Astrocyte (in vitro differentiated cells and primary cell): ENCODE results near the gene RASA1. TPM values are rescaled to one million over a fixed set of nuclear protein-coding genes. Genes with fewer than 3 reads are reported as not detected.
A peak's percentile ranks its signal among the peaks of the same experiment; 100 is the strongest.

Experiments used
- DNase-seq: peaks from one replicate; pipeline ENCODE4 v3.0.0-alpha.2; 2010; ENCODE audit warnings: low read depth
- FAIRE-seq: peaks from 2 replicates; lab custom pipeline; 2011; peaks lifted over from hg19 to GRCh38; lab: Jason Lieb, UNC
- H2AFZ ChIP-seq: 2 replicates; pipeline ENCODE4 v1.6.0; 2012; ENCODE audit warnings: low read depth, low read length, inconsistent platforms
- H3K27ac ChIP-seq: 2 replicates; pipeline ENCODE4 v1.5.1; 2011; ENCODE audit warnings: low read depth, low read length, inconsistent platforms
- H3K27me3 ChIP-seq: 2 replicates; pipeline ENCODE4 v1.6.0; 2011; ENCODE audit warnings: low read length, inconsistent platforms; ENCODE audit not compliant: insufficient read depth
- H3K36me3 ChIP-seq: 2 replicates; pipeline ENCODE4 v1.5.1; 2011; ENCODE audit warnings: low read length, inconsistent platforms; ENCODE audit not compliant: insufficient read depth
- H3K4me1 ChIP-seq: 2 replicates; pipeline ENCODE4 v1.5.1; 2011; ENCODE audit warnings: low read length, inconsistent platforms; ENCODE audit not compliant: insufficient read depth
- H3K4me2 ChIP-seq: 2 replicates; pipeline ENCODE4 v1.6.0; 2012; ENCODE audit warnings: low read length, inconsistent platforms
- H3K4me3 ChIP-seq: 2 replicates; pipeline ENCODE4 v1.5.1; 2011; ENCODE audit warnings: low read depth, mild to moderate bottlenecking, low read length, inconsistent platforms; ENCODE audit not compliant: insufficient read depth
- H3K79me2 ChIP-seq: 2 replicates; pipeline ENCODE4 v1.6.0; 2012; ENCODE audit warnings: mild to moderate bottlenecking, low read length, inconsistent platforms; ENCODE audit not compliant: insufficient read depth
- H3K9ac ChIP-seq: 2 replicates; pipeline ENCODE4 v1.6.0; 2012; ENCODE audit warnings: mild to moderate bottlenecking, low read length, inconsistent platforms
- H3K9me3 ChIP-seq: 2 replicates; pipeline ENCODE4 v1.5.1; 2012; ENCODE audit warnings: low read depth, mild to moderate bottlenecking, low read length, inconsistent platforms; ENCODE audit not compliant: insufficient read depth
- H4K20me1 ChIP-seq: 2 replicates; pipeline ENCODE4 v1.6.0; 2012; ENCODE audit warnings: low read length, inconsistent platforms; ENCODE audit not compliant: insufficient read depth
- H3K27ac Mint-ChIP-seq: one replicate; pipeline ENCODE4 v1.8.0; 2021; ENCODE audit warnings: mild to moderate bottlenecking, mixed read lengths; ENCODE audit not compliant: unreplicated experiment
- H3K27me3 Mint-ChIP-seq: one replicate; pipeline ENCODE4 v1.8.0; 2021; ENCODE audit warnings: low read depth, mixed read lengths; ENCODE audit not compliant: unreplicated experiment
- H3K36me3 Mint-ChIP-seq: one replicate; pipeline ENCODE4 v1.8.0; 2021; ENCODE audit warnings: low read depth, mixed read lengths; ENCODE audit not compliant: unreplicated experiment
- H3K4me1 Mint-ChIP-seq: one replicate; pipeline ENCODE4 v1.8.0; 2021; ENCODE audit warnings: low read depth, mixed read lengths; ENCODE audit not compliant: unreplicated experiment
- H3K4me3 Mint-ChIP-seq: one replicate; pipeline ENCODE4 v1.8.0; 2021; ENCODE audit warnings: mild to moderate bottlenecking, moderate library complexity, mixed read lengths; ENCODE audit not compliant: unreplicated experiment
- H3K9me3 Mint-ChIP-seq: one replicate; pipeline ENCODE4 v1.8.0; 2021; ENCODE audit warnings: mild to moderate bottlenecking, mixed read lengths; ENCODE audit not compliant: unreplicated experiment
- EZH2 ChIP-seq: IDR thresholded peaks from 2 replicates; pipeline ENCODE4 v1.6.1; 2012; ENCODE audit warnings: mild to moderate bottlenecking, low read length, inconsistent platforms; ENCODE audit not compliant: insufficient read depth
- total RNA-seq: library from RNA; stranded (reverse); gene quantifications from 2 replicates; pipeline ENCODE4 v1.2.1, GENCODE V29; 2021
- TF ChIP-seq, protein P1 (sequence below): IDR thresholded peaks from 2 replicates; pipeline ENCODE4 v1.5.1; 2011; ENCODE audit warnings: low read depth, mild to moderate bottlenecking, inconsistent platforms, low read length, moderate library complexity; ENCODE audit not compliant: insufficient read depth

The RASA1 gene
- total RNA-seq, 1 donor from 2014 or later: 62.8 TPM

DNA sequence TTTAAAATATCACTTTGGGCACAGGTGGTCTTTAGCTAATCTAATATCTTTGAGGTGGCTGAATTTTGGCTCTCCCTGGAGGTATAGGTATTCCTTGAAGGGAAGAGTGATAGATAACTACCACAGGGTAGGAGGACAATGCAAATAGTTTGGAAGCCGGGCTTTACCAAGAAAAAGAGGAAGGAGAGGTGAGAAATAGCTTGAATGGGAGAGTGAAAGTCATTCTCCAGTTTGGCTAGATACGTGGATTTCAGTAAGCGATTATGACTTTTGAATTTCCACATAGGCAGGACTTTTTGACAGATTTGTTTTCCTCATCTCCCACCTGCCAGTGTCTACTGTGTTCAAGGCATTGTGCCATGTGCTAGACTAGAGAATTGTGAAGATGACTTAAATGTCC lies 45.5 kb downstream of the RASA1 start:
- peaks cover 52% of the 10 kb centered on the region for H4K20me1 ChIP-seq
- H3K9me3 Mint-ChIP-seq: no peaks in the 10 kb centered on the region
- no peaks in the 10 kb centered on the region for H3K9me3 ChIP-seq
- H3K4me2 ChIP-seq: no peak overlapping the region
- H3K4me1 ChIP-seq: no peaks in the 10 kb centered on the region
- H3K27ac ChIP-seq: no peak overlapping the region
- peaks cover 99% of the 10 kb centered on the region for H3K79me2 ChIP-seq
- no peak overlapping the region for H3K4me3 Mint-ChIP-seq
- no peak for DNase-seq
- H3K27me3 ChIP-seq: no peaks in the 10 kb centered on the region
- peak; percentile 29 for FAIRE-seq
- H3K36me3 Mint-ChIP-seq: peaks cover 2% of the 10 kb centered on the region
- H3K4me3 ChIP-seq: no peak overlapping the region
- peaks cover 8% of the 10 kb centered on the region for H3K4me1 Mint-ChIP-seq
- no peak overlapping the region for H3K27ac Mint-ChIP-seq
- TF ChIP-seq, protein P1, sequence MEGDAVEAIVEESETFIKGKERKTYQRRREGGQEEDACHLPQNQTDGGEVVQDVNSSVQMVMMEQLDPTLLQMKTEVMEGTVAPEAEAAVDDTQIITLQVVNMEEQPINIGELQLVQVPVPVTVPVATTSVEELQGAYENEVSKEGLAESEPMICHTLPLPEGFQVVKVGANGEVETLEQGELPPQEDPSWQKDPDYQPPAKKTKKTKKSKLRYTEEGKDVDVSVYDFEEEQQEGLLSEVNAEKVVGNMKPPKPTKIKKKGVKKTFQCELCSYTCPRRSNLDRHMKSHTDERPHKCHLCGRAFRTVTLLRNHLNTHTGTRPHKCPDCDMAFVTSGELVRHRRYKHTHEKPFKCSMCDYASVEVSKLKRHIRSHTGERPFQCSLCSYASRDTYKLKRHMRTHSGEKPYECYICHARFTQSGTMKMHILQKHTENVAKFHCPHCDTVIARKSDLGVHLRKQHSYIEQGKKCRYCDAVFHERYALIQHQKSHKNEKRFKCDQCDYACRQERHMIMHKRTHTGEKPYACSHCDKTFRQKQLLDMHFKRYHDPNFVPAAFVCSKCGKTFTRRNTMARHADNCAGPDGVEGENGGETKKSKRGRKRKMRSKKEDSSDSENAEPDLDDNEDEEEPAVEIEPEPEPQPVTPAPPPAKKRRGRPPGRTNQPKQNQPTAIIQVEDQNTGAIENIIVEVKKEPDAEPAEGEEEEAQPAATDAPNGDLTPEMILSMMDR: no peak
- no peak for TF ChIP-seq EZH2
- H3K9ac ChIP-seq: no peak overlapping the region
- no peak overlapping the region for H2AFZ ChIP-seq
- H3K27me3 Mint-ChIP-seq: no peaks in the 10 kb centered on the region
- H3K36me3 ChIP-seq: no peaks in the 10 kb centered on the region

- Mint-ChIP-seq H3K4me1 (peaks cover 2% of the 10 kb centered on the region), H3K27ac (no peak overlapping the region), H3K9me3 (peaks cover 6% of the 10 kb centered on the region), H3K27me3 (no peaks in the 10 kb centered on the region), H3K4me3 (no peak overlapping the region), H3K36me3 (peaks cover 9% of the 10 kb centered on the region)
- no peak overlapping the region for H3K4me2 ChIP-seq
- peaks cover 83% of the 10 kb centered on the region for H4K20me1 ChIP-seq
- H2AFZ ChIP-seq: no peak overlapping the region
- H3K27me3 ChIP-seq: no peaks in the 10 kb centered on the region
- no peaks in the 10 kb centered on the region for H3K4me1 ChIP-seq
- H3K36me3 ChIP-seq: no peaks in the 10 kb centered on the region
- FAIRE-seq (no peak), DNase-seq (no peak)
- H3K27ac ChIP-seq: no peak overlapping the region
- TF ChIP-seq, protein P1: no peak
- TF ChIP-seq EZH2: no peak
- H3K79me2 ChIP-seq: peaks cover 100% of the 10 kb centered on the region
- no peaks in the 10 kb centered on the region for H3K9me3 ChIP-seq
- no peak overlapping the region for H3K4me3 ChIP-seq
- H3K9ac ChIP-seq: no peak overlapping the region
Measured at GRCh38 chr5:87319469-87319868, 51.8 kb downstream of the RASA1 start.

DNA sequence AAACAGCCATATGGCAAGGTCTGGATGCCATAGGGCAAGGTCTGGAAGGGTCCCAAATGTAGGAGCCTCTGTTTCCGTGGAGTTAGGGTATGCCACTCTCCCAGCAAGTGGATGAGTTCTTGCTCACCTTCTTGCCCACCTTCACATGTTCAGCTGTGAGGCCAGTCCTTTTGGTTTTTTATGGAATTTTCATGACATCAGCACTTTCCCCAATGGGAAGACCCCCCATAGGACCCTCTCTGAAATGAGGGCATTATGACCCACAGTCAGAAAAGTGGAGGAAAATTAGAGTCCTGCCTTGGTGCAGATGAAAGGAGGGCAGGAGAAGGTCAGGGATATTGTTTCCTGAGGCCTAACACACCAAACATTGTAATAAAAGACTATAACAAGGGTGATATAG lies 53.9 kb downstream of the RASA1 start:
- Histone ChIP-seq H3K9ac (no peak overlapping the region), H2AFZ (no peak overlapping the region), H3K27ac (no peak overlapping the region), H3K4me3 (no peak overlapping the region), H3K79me2 (peaks cover 100% of the 10 kb centered on the region), H3K4me2 (no peak overlapping the region), H3K36me3 (no peaks in the 10 kb centered on the region), H3K4me1 (no peaks in the 10 kb centered on the region), H3K9me3 (no peaks in the 10 kb centered on the region), H3K27me3 (no peaks in the 10 kb centered on the region), H4K20me1 (peaks cover 80% of the 10 kb centered on the region)
- no peaks in the 10 kb centered on the region for H3K27me3 Mint-ChIP-seq
- peaks cover 9% of the 10 kb centered on the region for H3K36me3 Mint-ChIP-seq
- no peak for FAIRE-seq
- TF ChIP-seq, protein P1: no peak
- TF ChIP-seq EZH2: no peak
- no peak for DNase-seq
- peaks cover 6% of the 10 kb centered on the region for H3K9me3 Mint-ChIP-seq
- H3K27ac Mint-ChIP-seq: no peak overlapping the region
- H3K4me3 Mint-ChIP-seq: no peak overlapping the region
- peaks cover 5% of the 10 kb centered on the region for H3K4me1 Mint-ChIP-seq
